ENCODE measurements around the gene CASZ1.

- TF ChIP-seq CTCF (IDR thresholded peaks at IDR 0.05) (no peak), POLR2AphosphoS5 (IDR thresholded peaks at IDR 0.05) (no peak), POLR2A (IDR thresholded peaks at IDR 0.05) (no peak)
Measured at GRCh38 chr1:10629816-10630571, 166.5 kb downstream of the CASZ1 start.
